B cell (primary cell): ENCODE data around the gene ANTXR2. TPM values are rescaled to one million over a fixed set of nuclear protein-coding genes. Genes with fewer than 3 reads are reported as not detected.

Experiments used
- ATAC-seq: fragments of 200-7000 bp; cut with Tn5 transposase; one replicate; pipeline ENCODE4 v1.10.0; 2021; ENCODE audit warnings: low read depth, mild to moderate bottlenecking, moderate number of reproducible peaks, moderate library complexity
- CTCF ChIA-PET: fragments of 350-600 bp; sonication (Branson Sonifier 250); formaldehyde crosslinking; loops from one replicate; lab custom pipeline; 2021; ENCODE audit warnings: antibody characterized with exemption, inconsistent platforms; lab: Charles Lee
- POLR2A ChIA-PET: fragments of 350-600 bp; sonication (Branson Sonifier 250); formaldehyde crosslinking; loops from one replicate; lab custom pipeline; 2021; ENCODE audit warnings: antibody characterized with exemption; lab: Charles Lee
- DNase-seq: peaks from one replicate; pipeline ENCODE4 v3.0.0; 2013
- H2AFZ ChIP-seq: 2 replicates; pipeline ENCODE4 v1.6.1; 2012; ENCODE audit warnings: mild to moderate bottlenecking, low read depth, low read length; ENCODE audit not compliant: insufficient read depth, poor library complexity, severe bottlenecking
- H3K27ac ChIP-seq, 2 donors: 1 replicate in 1 of 2; 2 replicates in 1 of 2; pipeline ENCODE4 v1.5.1; 2012 to 2013; ENCODE audit warnings: low read length in 2 of 2, mild to moderate bottlenecking in 2 of 2, moderate library complexity in 1 of 2
- H3K27me3 ChIP-seq, 4 experiments: fragments of 200-600 bp in 1 of 4; sonication (generic) in 1 of 4; replicated peaks in 1 of 4; 1 replicate in 2 of 4; 2 replicates in 2 of 4; pipeline versions ENCODE4 v1.6.1 to v1.7.0; 2013 to 2016; ENCODE audit warnings: low read length in 3 of 4, mild to moderate bottlenecking in 2 of 4, mixed read lengths in 1 of 4, moderate library complexity in 1 of 4; ENCODE audit not compliant: insufficient read depth in 4 of 4, control insufficient read depth in 3 of 4; ENCODE audit errors: control extremely low read depth in 1 of 4
- H3K36me3 ChIP-seq, 2 experiments: replicated peaks in 1 of 2; 1 replicate in 1 of 2; 2 replicates in 1 of 2; pipeline versions ENCODE4 v1.6.1 to v1.7.1; 2013; ENCODE audit warnings: low read length in 1 of 2; ENCODE audit not compliant: insufficient read depth in 2 of 2, control insufficient read depth in 1 of 2; ENCODE audit errors: control extremely low read depth in 1 of 2, extremely low read depth in 1 of 2
- H3K4me1 ChIP-seq, 2 donors: fragments of 200-600 bp in 1 of 2; sonication (generic) in 1 of 2; 1 replicate in 1 of 2; 2 replicates in 1 of 2; pipeline versions ENCODE4 v1.5.1 to v1.6.1; 2013 to 2017; ENCODE audit warnings: low read length in 2 of 2; ENCODE audit not compliant: control insufficient read depth in 2 of 2, insufficient read depth in 2 of 2
- H3K4me2 ChIP-seq: replicated peaks from 2 replicates; pipeline ENCODE3; 2012; ENCODE audit warnings: mild to moderate bottlenecking, low read depth, low read length; ENCODE audit not compliant: poor library complexity, severe bottlenecking
- H3K4me3 ChIP-seq, 5 experiments: fragments of 200-600 bp in 1 of 5; sonication (generic) in 1 of 5; 1 replicate in 3 of 5; 2 replicates in 2 of 5; pipeline versions ENCODE4 v1.5.1 to v1.7.0; 2011 to 2016; ENCODE audit warnings: low read length in 4 of 5, mild to moderate bottlenecking in 4 of 5, low read depth in 2 of 5, control low read depth in 1 of 5, moderate library complexity in 1 of 5; ENCODE audit not compliant: insufficient read depth in 1 of 5; ENCODE audit errors: control extremely low read depth in 1 of 5, extremely low read depth in 1 of 5
- H3K79me2 ChIP-seq: fragments of 200-600 bp; sonication (generic); one replicate; pipeline ENCODE4 v1.6.0; 2016; ENCODE audit warnings: low read length; ENCODE audit not compliant: control insufficient read depth, insufficient read depth
- H3K9ac ChIP-seq: fragments of 200-600 bp; sonication (generic); 2 replicates; pipeline ENCODE4 v1.6.1; 2017; ENCODE audit warnings: mild to moderate bottlenecking, low read length, moderate library complexity
- H3K9me3 ChIP-seq, 3 donors: one replicate each; pipeline versions ENCODE4 v1.6.1 to v1.7.1; 2013; ENCODE audit warnings: low read length in 2 of 3; ENCODE audit not compliant: control insufficient read depth in 2 of 3, insufficient read depth in 1 of 3; ENCODE audit errors: control extremely low read depth in 1 of 3
- H4K20me1 ChIP-seq: 2 replicates; pipeline ENCODE4 v1.6.0; 2012; ENCODE audit warnings: mild to moderate bottlenecking, low read length; ENCODE audit not compliant: insufficient read depth, control insufficient read depth, poor library complexity, severe bottlenecking
- H3K27ac Mint-ChIP-seq: one replicate; pipeline ENCODE4 v1.8.0; 2021; ENCODE audit warnings: mixed read lengths
- H3K27me3 Mint-ChIP-seq: one replicate; pipeline ENCODE4 v1.8.0; 2021; ENCODE audit warnings: mixed read lengths
- H3K4me1 Mint-ChIP-seq: one replicate; pipeline ENCODE4 v1.8.0; 2021; ENCODE audit warnings: mixed read lengths
- H3K4me3 Mint-ChIP-seq: one replicate; pipeline ENCODE4 v1.8.0; 2021; ENCODE audit warnings: mixed read lengths
- H3K9me3 Mint-ChIP-seq: one replicate; pipeline ENCODE4 v1.8.0; 2022; ENCODE audit warnings: mixed read lengths; ENCODE audit not compliant: insufficient read depth
- EZH2 ChIP-seq: IDR thresholded peaks from 2 replicates; pipeline ENCODE4 v1.6.1; 2012; ENCODE audit warnings: borderline replicate concordance, low read depth, mild to moderate bottlenecking, moderate library complexity, low read length; ENCODE audit not compliant: insufficient read depth, poor library complexity, severe bottlenecking
- WGBS: methylation state at CpG from one replicate; pipeline ENCODE4 v1.1.5; 2013; ENCODE audit warnings: missing lambda C conversion rate; ENCODE audit not compliant: insufficient coverage; 5-methylcytosine and 5-hydroxymethylcytosine counted together
- intact Hi-C: fragments of 100-400 bp; cut with micrococcal nuclease; formaldehyde crosslinking; loops from one replicate; pipeline ENCODE4 v1.10.0; 2022
- polyA plus RNA-seq: library from polyadenylated mRNA; depleted of rRNA; stranded (reverse); fragments of >200 nt; gene quantifications from 2 replicates; pipeline ENCODE4 v1.2.3, GENCODE V29; 2012
- total RNA-seq, 2 donors: library from RNA; stranded (reverse); fragments of 120-200 nt in 1 of 2; gene quantifications; 1 replicate in 1 of 2; 2 replicates in 1 of 2; pipeline versions ENCODE4 v1.2.3 to v1.2.4, GENCODE V29; 2013 to 2022
- TF ChIP-seq, protein P1 (sequence below): fragments of 200-600 bp; IDR thresholded peaks from one replicate; pipeline ENCODE4 v1.8.0; 2022; ENCODE audit warnings: antibody characterized with exemption, mild to moderate bottlenecking

The ANTXR2 gene
- total and polyA plus RNA-seq, 2 donors (not counting 1 experiment from before 2014, with no cell fraction given) = 10.6 to 63.0 TPM

DNA sequence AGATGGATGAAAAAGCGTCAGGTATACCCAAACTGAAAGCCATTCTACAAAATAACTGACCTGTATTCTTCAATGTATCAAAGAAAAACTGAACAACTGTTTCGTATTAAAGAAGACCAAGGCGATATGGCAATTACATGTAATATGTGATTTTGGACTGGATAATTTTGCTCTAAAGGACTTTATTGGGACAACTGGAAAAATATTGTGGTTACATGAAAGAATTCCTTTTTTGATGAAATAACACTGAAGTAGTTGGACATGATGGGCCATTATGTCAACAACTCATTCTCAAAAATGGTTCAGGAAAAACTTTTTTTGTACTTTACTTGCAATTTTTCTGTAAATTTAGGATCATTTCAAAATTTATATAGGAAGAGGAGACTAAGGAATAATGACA is 12.1 kb upstream of the ANTXR2 start:
- no CpG with 5 or more reads among the region's 3 CpGs for WGBS
- Mint-ChIP-seq H3K4me3 (no peak overlapping the region), H3K27me3 (peaks cover 16% of the 10 kb centered on the region), H3K4me1 (no peaks in the 10 kb centered on the region), H3K9me3 (no peaks in the 10 kb centered on the region), H3K27ac (no peak overlapping the region)
- no peaks in the 10 kb centered on the region for H3K27me3 ChIP-seq
- no peak overlapping the region for H3K4me2 ChIP-seq
- H3K27ac ChIP-seq = no peak overlapping the region
- CTCF ChIA-PET = no interaction called here
- TF ChIP-seq, protein P1, sequence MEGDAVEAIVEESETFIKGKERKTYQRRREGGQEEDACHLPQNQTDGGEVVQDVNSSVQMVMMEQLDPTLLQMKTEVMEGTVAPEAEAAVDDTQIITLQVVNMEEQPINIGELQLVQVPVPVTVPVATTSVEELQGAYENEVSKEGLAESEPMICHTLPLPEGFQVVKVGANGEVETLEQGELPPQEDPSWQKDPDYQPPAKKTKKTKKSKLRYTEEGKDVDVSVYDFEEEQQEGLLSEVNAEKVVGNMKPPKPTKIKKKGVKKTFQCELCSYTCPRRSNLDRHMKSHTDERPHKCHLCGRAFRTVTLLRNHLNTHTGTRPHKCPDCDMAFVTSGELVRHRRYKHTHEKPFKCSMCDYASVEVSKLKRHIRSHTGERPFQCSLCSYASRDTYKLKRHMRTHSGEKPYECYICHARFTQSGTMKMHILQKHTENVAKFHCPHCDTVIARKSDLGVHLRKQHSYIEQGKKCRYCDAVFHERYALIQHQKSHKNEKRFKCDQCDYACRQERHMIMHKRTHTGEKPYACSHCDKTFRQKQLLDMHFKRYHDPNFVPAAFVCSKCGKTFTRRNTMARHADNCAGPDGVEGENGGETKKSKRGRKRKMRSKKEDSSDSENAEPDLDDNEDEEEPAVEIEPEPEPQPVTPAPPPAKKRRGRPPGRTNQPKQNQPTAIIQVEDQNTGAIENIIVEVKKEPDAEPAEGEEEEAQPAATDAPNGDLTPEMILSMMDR = no peak
- TF ChIP-seq EZH2 = no peak
- no peaks in the 10 kb centered on the region for H3K4me1 ChIP-seq
- no peak for DNase-seq
- no peak overlapping the region for H3K4me3 ChIP-seq
- H4K20me1 ChIP-seq = no peaks in the 10 kb centered on the region
- POLR2A ChIA-PET = no interaction called here
- no peak overlapping the region for H3K9ac ChIP-seq
- no peaks in the 10 kb centered on the region for H3K79me2 ChIP-seq
- H3K9me3 ChIP-seq = no peaks in the 10 kb centered on the region
- H3K36me3 ChIP-seq = no peaks in the 10 kb centered on the region
- H2AFZ ChIP-seq = no peak overlapping the region
- ATAC-seq = no peak
- intact Hi-C loops = no loop called here

DNA sequence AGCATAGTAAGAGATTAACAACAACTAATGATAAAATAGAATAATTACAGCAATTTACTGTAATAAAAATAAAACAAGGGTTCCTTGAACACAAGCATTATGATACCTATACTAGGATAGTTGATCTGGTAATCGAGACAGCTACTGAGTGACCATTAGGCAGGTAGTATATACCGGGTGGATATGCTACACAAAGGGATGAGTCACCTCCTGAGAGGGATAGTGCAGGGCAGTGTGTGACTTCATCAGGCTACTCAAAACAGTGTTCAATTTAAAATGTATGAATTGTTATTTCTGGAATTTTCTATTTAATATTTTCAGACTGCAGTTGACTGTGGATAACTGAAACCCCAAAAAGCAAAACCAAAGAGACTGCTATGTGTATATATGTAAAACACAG is 9.7 kb upstream of the ANTXR2 start:
- no peak for DNase-seq
- no peak for ATAC-seq
- no peaks in the 10 kb centered on the region for H3K36me3 ChIP-seq
- ChIA-PET CTCF (no interaction called here), POLR2A (no interaction called here)
- no CpG with 5 or more reads among the region's 2 CpGs for WGBS
- Mint-ChIP-seq H3K4me3 (no peak overlapping the region), H3K9me3 (no peaks in the 10 kb centered on the region), H3K4me1 (no peaks in the 10 kb centered on the region), H3K27ac (no peak overlapping the region), H3K27me3 (peaks cover 17% of the 10 kb centered on the region)
- H2AFZ ChIP-seq = no peak overlapping the region
- no peak overlapping the region for H3K9ac ChIP-seq
- H3K27ac ChIP-seq = no peak overlapping the region
- peaks cover 0 to 11% (median 8%) of the 10 kb centered on the region in 4 experiments for H3K27me3 ChIP-seq
- no peaks in the 10 kb centered on the region for H4K20me1 ChIP-seq
- H3K4me3 ChIP-seq = no peak overlapping the region
- H3K79me2 ChIP-seq = no peaks in the 10 kb centered on the region
- no peak for TF ChIP-seq EZH2
- TF ChIP-seq, protein P1 = no peak
- H3K4me1 ChIP-seq = peaks cover 0 to 5% of the 10 kb centered on the region in 2 donors
- intact Hi-C loops = no loop called here
- no peaks in the 10 kb centered on the region for H3K9me3 ChIP-seq
- H3K4me2 ChIP-seq = no peak overlapping the region
